ENCODE results near the gene RPL37. TPM values are rescaled to one million over a fixed set of nuclear protein-coding genes. Genes with fewer than 3 reads are reported as not detected.
"Not testable (repeated sequence)": the region's sequence is repeated elsewhere in the genome, so short reads cannot be mapped to it uniquely, and the experiment has no call there.

RPL37 gene
- total RNA-seq (1,000 to 10,000 TPM; 2,354 to 2,406 TPM), polyA plus RNA-seq (1,000 to 10,000 TPM; 1,217 to 2,448 TPM)

DNA sequence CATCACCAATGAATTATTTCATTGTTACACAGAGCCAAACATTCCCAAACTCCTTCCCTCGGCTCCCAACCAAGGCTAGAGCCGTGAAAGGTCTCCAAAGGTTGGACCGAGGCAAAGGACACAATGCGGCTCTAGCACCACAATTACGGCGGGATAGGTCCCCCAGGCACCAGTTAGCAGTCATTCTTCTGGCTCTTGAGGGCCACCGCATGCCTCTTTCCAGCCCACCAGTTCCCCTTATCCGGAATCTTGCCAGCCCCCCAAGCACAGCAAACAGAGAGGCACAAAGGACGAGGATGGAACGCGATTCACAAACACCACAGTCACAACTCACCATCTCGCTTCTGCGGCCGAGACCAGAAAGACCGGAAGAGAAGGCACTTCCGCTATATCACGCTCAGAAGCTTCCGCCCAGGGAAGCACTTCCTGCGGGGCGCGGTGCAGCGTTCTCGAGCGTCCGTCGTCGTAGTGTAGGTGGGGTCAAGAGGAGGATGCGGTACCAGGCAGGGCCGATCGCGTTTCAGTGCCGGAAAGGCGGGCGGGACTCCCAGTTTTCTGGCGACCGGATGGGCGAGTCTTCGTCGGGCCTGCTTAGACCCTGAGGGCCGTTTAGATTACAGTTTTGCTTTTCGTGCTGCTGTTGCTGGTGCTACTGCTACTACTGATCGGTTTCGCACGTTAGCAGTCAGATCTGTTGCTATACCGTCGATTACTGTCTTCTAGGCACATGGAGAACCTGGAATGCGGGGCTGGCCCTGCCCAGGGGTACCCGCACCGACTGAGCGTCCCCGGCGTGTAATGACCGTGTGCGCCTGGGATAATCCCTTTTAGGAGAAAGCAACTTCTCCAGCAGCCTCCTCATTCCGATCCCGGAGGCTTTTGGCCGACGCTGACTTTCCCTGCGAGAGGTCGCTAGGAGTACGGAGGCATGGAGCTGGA lies at the start of gene RPL37:
TSS of gene RPL37 (minus strand) at position 374 of the 939 bp plus-strand sequence. CDS start at position 337, 37 bp downstream.
- H3K4me1 ChIP-seq (ENCODE audit: insufficient read depth, low read length) = peaks cover 41% of the 10 kb centered on the region
- Mint-ChIP-seq H3K9me3 (peaks cover 0 to 3% (median 0%) of the 10 kb centered on the region in 8 donors), H3K36me3 (peaks cover 35 to 52% of the 10 kb centered on the region in 2 donors), H3K27ac (peak within 1 kb of the TSS; percentile 94 to 100 (median 99)), H3K4me1 (peaks cover 20 to 68% (median 47%) of the 10 kb centered on the region in 4 donors), H3K4me3 (peak within 1 kb of the TSS; percentile 97 to 100 (median 98)), H3K27me3 (no peaks in the 10 kb centered on the region)
- peak; percentile 88 to 91 (median 90) for DNase-seq
- no peaks in the 10 kb centered on the region for H3K27me3 ChIP-seq (ENCODE audit: insufficient read depth, low read length)
- H3K4me3 ChIP-seq (ENCODE audit: low read length in 2 of 2) = peak within 1 kb of the TSS; percentile 71 to 99
- ChIA-PET POLR2A (ENCODE audit: partially characterized antibody) (interaction anchor here (0.7 to 3.7 kb wide), 10 partner anchors 10 to 1069 kb away, joined by 3 to 30 read pairs (median 4); partner anchors contain the start of genes PRKAA1, RIMOC1 and TTC33), CTCF (ENCODE audit: partially characterized antibody) (interaction anchor here (1.2 to 1.5 kb wide), 2 partner anchors 26 to 80 kb away, joined by 3 read pairs; partner anchors contain the start of gene TTC33)
- H3K9me3 ChIP-seq (ENCODE audit: control insufficient read depth in 1 of 2, low read length in 2 of 2) = no peaks in the 10 kb centered on the region
- intact Hi-C loops (cut with micrococcal nuclease) = loop anchor here (1.0 to 5.0 kb wide), 5 partner anchors 37 to 1069 kb away; partner anchors contain the start of genes PRKAA1, PTGER4, RIMOC1 and TTC33
- H3K27ac ChIP-seq (ENCODE audit: low read depth, low read length) = peak within 1 kb of the TSS; percentile 92
- peaks cover 40% of the 10 kb centered on the region for H3K36me3 ChIP-seq (ENCODE audit: insufficient read depth, low read length)

DNA sequence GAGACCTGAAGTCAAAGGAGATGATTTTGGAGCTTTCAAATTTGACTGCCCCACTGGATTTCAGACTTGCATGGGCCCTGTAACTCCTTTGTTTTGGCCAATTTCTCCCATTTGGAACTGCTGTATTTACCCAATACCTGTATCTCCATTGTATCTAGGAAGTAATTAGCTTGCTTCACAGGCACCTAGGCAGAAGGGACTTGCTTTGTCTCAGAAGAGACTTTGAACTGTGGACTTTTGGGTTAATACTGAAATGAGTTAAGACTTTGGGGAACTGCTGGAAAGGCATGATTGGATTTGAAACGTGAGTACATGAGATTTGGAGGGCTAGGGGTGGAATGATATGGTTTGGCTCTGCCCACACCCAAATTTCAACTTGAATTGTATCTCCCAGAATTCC lies 48.0 kb upstream of the RPL37 start:
- H3K36me3 Mint-ChIP-seq; H3K9me3 Mint-ChIP-seq; DNase-seq; H3K36me3 ChIP-seq (ENCODE audit: insufficient read depth, low read length); H3K4me3 Mint-ChIP-seq; POLR2A ChIA-PET (ENCODE audit: partially characterized antibody); H3K4me1 ChIP-seq (ENCODE audit: insufficient read depth, low read length); H3K9me3 ChIP-seq (ENCODE audit: control insufficient read depth in 1 of 2, low read length in 2 of 2); H3K4me1 Mint-ChIP-seq; H3K27ac ChIP-seq (ENCODE audit: low read depth, low read length); H3K27ac Mint-ChIP-seq; H3K4me3 ChIP-seq (ENCODE audit: low read length in 2 of 2); H3K27me3 Mint-ChIP-seq; intact Hi-C loops (cut with micrococcal nuclease); H3K27me3 ChIP-seq (ENCODE audit: insufficient read depth, low read length): not testable (repeated sequence)
- CTCF ChIA-PET (ENCODE audit: partially characterized antibody) = interaction anchor here (0.9 to 1.0 kb wide), 2 partner anchors 19 to 22 kb away, joined by 3 read pairs; no protein-coding TSS in a partner anchor

DNA sequence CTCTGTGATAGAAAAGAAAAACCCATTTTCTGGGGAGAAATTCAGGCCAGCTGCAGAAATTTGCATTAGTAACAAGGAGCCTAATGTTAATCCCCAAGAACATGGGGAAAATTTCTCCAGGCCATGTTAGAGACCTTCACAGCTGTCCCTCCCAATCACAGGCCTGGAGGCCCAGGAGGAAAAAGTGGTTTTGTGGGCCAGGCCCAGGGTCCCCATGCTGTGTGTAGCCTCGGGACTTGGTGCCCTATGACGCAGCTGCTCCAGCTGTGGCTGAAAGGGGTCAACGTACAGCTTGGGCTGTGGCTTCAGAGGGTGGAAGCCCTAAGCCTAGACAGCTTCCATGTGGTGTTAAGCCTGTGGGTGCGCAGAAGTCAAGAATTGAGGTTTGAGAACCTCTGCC lies 47.3 kb upstream of the RPL37 start:
- intact Hi-C loops (cut with micrococcal nuclease) = no loop called here
- Histone ChIP-seq H3K36me3 (ENCODE audit: insufficient read depth, low read length) (no peaks in the 10 kb centered on the region), H3K27ac (ENCODE audit: low read depth, low read length) (no peak overlapping the region), H3K4me3 (ENCODE audit: low read length in 2 of 2) (no peak overlapping the region), H3K4me1 (ENCODE audit: insufficient read depth, low read length) (no peaks in the 10 kb centered on the region), H3K27me3 (ENCODE audit: insufficient read depth, low read length) (no peaks in the 10 kb centered on the region), H3K9me3 (ENCODE audit: control insufficient read depth in 1 of 2, low read length in 2 of 2) (no peaks in the 10 kb centered on the region)
- Mint-ChIP-seq H3K36me3 (no peaks in the 10 kb centered on the region), H3K4me3 (no peak overlapping the region), H3K27me3 (peaks cover 3% of the 10 kb centered on the region in 2 donors), H3K9me3 (peaks cover 0 to 4% (median under 1%) of the 10 kb centered on the region in 8 donors), H3K4me1 (peaks cover 0 to 2% (median 1%) of the 10 kb centered on the region in 4 donors), H3K27ac (no peak overlapping the region)
- CTCF ChIA-PET (ENCODE audit: partially characterized antibody) = interaction anchor here (1.0 kb wide), 1 partner anchor 23 kb away, joined by 3 read pairs; no protein-coding TSS in a partner anchor
- POLR2A ChIA-PET (ENCODE audit: partially characterized antibody) = no interaction called here
- DNase-seq = no peak

DNA sequence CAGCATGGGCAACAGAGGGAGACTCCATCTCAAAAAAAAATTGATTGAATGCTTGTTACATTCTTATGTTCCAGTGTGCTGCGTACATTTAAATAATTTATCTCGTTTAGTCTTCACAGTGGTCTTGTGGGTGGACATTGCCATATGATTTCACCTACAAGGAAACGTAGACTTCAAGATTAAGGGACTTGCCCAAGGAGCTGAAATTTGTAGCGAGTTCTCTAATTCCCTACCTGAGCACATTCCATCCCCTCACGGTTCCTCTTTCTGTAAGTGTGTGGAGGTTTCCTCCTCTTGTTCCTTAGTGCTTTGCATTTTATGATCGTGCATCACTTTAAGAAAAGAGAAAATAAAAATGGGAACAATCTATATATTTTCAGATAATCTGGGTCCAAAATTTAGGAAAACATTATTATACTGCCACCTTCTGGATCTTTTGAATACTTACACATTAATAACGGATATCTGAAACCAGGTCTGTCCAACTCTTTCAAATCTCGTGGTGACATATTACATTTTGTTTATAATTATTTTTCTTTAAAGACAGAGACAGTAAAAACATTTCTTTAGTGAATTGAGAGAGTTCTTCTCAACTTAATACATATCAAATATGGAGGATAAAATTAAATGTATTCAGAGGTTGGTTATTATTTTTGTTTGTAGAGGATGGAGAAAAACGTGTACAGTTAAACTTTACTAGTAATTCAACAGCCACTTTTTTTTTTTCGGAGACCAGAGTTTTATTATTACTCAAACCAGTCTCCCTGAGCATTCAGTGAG lies 44.3 kb upstream of the RPL37 start:
- Mint-ChIP-seq H3K27ac (no peak overlapping the region), H3K4me3 (peak overlapping the region in 2 of 8 donors; percentile 31 to 43), H3K27me3 (peaks cover under 1 to 3% of the 10 kb centered on the region in 2 donors), H3K36me3 (no peaks in the 10 kb centered on the region), H3K4me1 (peaks cover 0 to 2% (median 1%) of the 10 kb centered on the region in 4 donors), H3K9me3 (peaks cover 0 to 8% (median 3%) of the 10 kb centered on the region in 8 donors)
- no peaks in the 10 kb centered on the region for H3K9me3 ChIP-seq (ENCODE audit: control insufficient read depth in 1 of 2, low read length in 2 of 2)
- CTCF ChIA-PET (ENCODE audit: partially characterized antibody) = interaction anchor here (0.6 to 2.2 kb wide), 14 partner anchors 9 to 1301 kb away, joined by 3 to 8 read pairs (median 4); no protein-coding TSS in a partner anchor
- POLR2A ChIA-PET (ENCODE audit: partially characterized antibody) = no interaction called here
- no peaks in the 10 kb centered on the region for H3K4me1 ChIP-seq (ENCODE audit: insufficient read depth, low read length)
- intact Hi-C loops (cut with micrococcal nuclease) = loop anchor here (1.0 to 5.0 kb wide), 7 partner anchors 42 to 1300 kb away; partner anchors contain the start of genes RPL37 and TTC33
- no peak overlapping the region for H3K4me3 ChIP-seq (ENCODE audit: low read length in 2 of 2)
- no peaks in the 10 kb centered on the region for H3K36me3 ChIP-seq (ENCODE audit: insufficient read depth, low read length)
- peak in 4 of 5 donors; percentile 29 to 37 (median 34) for DNase-seq
- no peaks in the 10 kb centered on the region for H3K27me3 ChIP-seq (ENCODE audit: insufficient read depth, low read length)
- no peak overlapping the region for H3K27ac ChIP-seq (ENCODE audit: low read depth, low read length)

DNA sequence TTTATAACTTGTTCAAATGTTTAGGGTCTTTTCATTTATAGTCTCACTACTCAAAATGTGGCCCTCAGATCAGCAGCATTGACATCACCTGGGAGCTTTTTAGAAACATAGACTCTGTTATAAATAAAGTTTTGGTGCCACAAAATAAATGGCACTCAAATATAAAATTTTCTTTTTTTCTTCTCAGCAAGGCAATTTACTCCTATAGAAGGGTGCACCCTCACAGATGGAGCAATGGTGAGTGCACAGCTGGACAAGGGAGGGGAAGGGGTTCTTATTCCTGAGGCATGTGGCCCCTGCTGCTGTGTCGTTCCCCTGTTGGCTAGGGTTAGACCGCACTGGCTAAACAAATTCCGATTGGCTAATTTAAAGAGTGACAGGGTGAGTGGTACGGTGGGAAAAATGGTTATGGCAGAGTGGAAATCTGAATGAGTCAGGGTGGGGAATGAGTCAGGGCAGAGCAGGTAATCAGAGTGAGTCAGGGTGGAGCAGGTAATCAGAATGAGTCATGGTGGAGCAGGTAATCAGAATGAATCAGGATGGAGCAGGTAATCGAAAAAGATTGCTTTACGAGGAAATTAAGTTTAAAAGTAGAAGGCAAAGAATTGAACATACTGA lies 42.5 kb upstream of the RPL37 start:
- no peak for DNase-seq
- H3K4me1 Mint-ChIP-seq = peaks cover 0 to 2% (median 1%) of the 10 kb centered on the region in 4 donors
- CTCF ChIA-PET (ENCODE audit: partially characterized antibody) = interaction anchor here (1.6 to 1.7 kb wide), 2 partner anchors 8 to 1163 kb away, joined by 5 to 8 read pairs; no protein-coding TSS in a partner anchor

DNA sequence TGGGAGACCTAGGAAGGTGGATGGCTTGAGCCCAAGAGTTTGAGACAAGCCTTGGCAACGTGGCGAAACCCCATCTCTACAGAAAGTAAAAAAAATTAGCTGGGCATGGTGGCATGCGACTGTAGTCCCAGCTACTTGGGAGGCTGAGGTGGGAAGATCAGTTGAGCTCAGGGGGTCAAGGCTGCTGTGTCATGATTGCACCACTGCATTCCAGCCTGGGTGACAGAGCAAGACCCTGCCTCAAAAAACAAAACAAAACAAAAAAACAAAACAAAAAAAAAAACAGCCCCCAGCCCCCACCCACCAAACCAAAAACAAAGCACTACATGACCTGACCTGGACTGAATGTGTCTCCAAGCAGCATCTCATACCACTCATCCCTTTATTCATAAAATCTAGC lies 40.9 kb upstream of the RPL37 start:
- H3K27me3 ChIP-seq (ENCODE audit: insufficient read depth, low read length) = no peaks in the 10 kb centered on the region
- POLR2A ChIA-PET (ENCODE audit: partially characterized antibody) = no interaction called here
- intact Hi-C loops (cut with micrococcal nuclease) = loop anchor here (5.0 kb wide), 1 partner anchor 39 kb away; the partner anchor contains the start of gene RPL37
- Mint-ChIP-seq H3K9me3 (peaks cover 0 to 8% (median 3%) of the 10 kb centered on the region in 8 donors), H3K27ac (no peak overlapping the region), H3K27me3 (peaks cover 4 to 5% of the 10 kb centered on the region in 2 donors), H3K4me1 (peaks cover 0 to 2% (median 1%) of the 10 kb centered on the region in 4 donors), H3K36me3 (no peaks in the 10 kb centered on the region), H3K4me3 (no peak overlapping the region)
- DNase-seq = no peak
- H3K27ac ChIP-seq (ENCODE audit: low read depth, low read length) = no peak overlapping the region
- CTCF ChIA-PET (ENCODE audit: partially characterized antibody) = interaction anchor here (1.0 kb wide), 1 partner anchor 10 kb away, joined by 3 read pairs; no protein-coding TSS in a partner anchor
- H3K9me3 ChIP-seq (ENCODE audit: control insufficient read depth in 1 of 2, low read length in 2 of 2) = no peaks in the 10 kb centered on the region
- no peaks in the 10 kb centered on the region for H3K4me1 ChIP-seq (ENCODE audit: insufficient read depth, low read length)
- H3K4me3 ChIP-seq (ENCODE audit: low read length in 2 of 2) = no peak overlapping the region
- no peaks in the 10 kb centered on the region for H3K36me3 ChIP-seq (ENCODE audit: insufficient read depth, low read length)

More for the DNA sequence above, 42.5 kb upstream of the RPL37 start:
- no peak overlapping the region for H3K4me3 ChIP-seq (ENCODE audit: low read length in 2 of 2)
- Mint-ChIP-seq H3K9me3 (peaks cover 0 to 8% (median 3%) of the 10 kb centered on the region in 8 donors), H3K36me3 (no peaks in the 10 kb centered on the region), H3K27ac (no peak overlapping the region), H3K27me3 (peaks cover 4 to 7% of the 10 kb centered on the region in 2 donors), H3K4me3 (no peak overlapping the region)
- POLR2A ChIA-PET (ENCODE audit: partially characterized antibody) = no interaction called here
- H3K36me3 ChIP-seq (ENCODE audit: insufficient read depth, low read length) = no peaks in the 10 kb centered on the region
- no peaks in the 10 kb centered on the region for H3K4me1 ChIP-seq (ENCODE audit: insufficient read depth, low read length)
- H3K27ac ChIP-seq (ENCODE audit: low read depth, low read length) = no peak overlapping the region
- no peaks in the 10 kb centered on the region for H3K27me3 ChIP-seq (ENCODE audit: insufficient read depth, low read length)
- intact Hi-C loops (cut with micrococcal nuclease) = loop anchor here (5.0 kb wide), 1 partner anchor 40 kb away; the partner anchor contains the start of gene RPL37
- H3K9me3 ChIP-seq (ENCODE audit: control insufficient read depth in 1 of 2, low read length in 2 of 2) = no peaks in the 10 kb centered on the region
